ENCODE measurements around the gene AMFR. TPM values are rescaled to one million over a fixed set of nuclear protein-coding genes. Genes with fewer than 3 reads are reported as not detected.

AMFR gene
- total RNA-seq, 2 experiments from 2014 or later, result 26.7 to 33.0 TPM

- Mint-ChIP-seq H3K27ac (no peak overlapping the region), H3K27me3 (ENCODE audit: low read depth) (no peaks in the 10 kb centered on the region), H3K4me3 (no peak overlapping the region), H3K36me3 (ENCODE audit: low read depth) (no peaks in the 10 kb centered on the region), H3K4me1 (ENCODE audit: low read depth) (no peaks in the 10 kb centered on the region), H3K9me3 (no peaks in the 10 kb centered on the region)
- intact Hi-C loops (cut with micrococcal nuclease), result no loop called here
- no peak for DNase-seq
- CTCF ChIA-PET, result interaction anchor here (1.4 kb wide), 1 partner anchor 30 kb away, joined by 3 read pairs; no protein-coding TSS in a partner anchor
Observed at GRCh38 chr16:56348168-56349085, 76.9 kb downstream of the AMFR start.

- DNase-seq, result no peak
- no peak overlapping the region for H3K4me3 Mint-ChIP-seq
- CTCF ChIA-PET, result no interaction called here
- no peaks in the 10 kb centered on the region for H3K9me3 Mint-ChIP-seq
- no peaks in the 10 kb centered on the region for H3K27me3 Mint-ChIP-seq (ENCODE audit: low read depth)
- no peaks in the 10 kb centered on the region for H3K36me3 Mint-ChIP-seq (ENCODE audit: low read depth)
- no peaks in the 10 kb centered on the region for H3K4me1 Mint-ChIP-seq (ENCODE audit: low read depth)
- intact Hi-C loops (cut with micrococcal nuclease), result no loop called here
- no peak overlapping the region for H3K27ac Mint-ChIP-seq
Observed at GRCh38 chr16:56347670-56348069, 77.7 kb downstream of the AMFR start.

- Mint-ChIP-seq H3K36me3 (ENCODE audit: low read depth) (no peaks in the 10 kb centered on the region), H3K4me3 (no peak overlapping the region), H3K27ac (no peak overlapping the region), H3K27me3 (ENCODE audit: low read depth) (no peaks in the 10 kb centered on the region), H3K9me3 (no peaks in the 10 kb centered on the region), H3K4me1 (ENCODE audit: low read depth) (no peaks in the 10 kb centered on the region)
- intact Hi-C loops (cut with micrococcal nuclease), result no loop called here
- DNase-seq, result no peak
- CTCF ChIA-PET, result no interaction called here
Observed at GRCh38 chr16:56347166-56347565, 78.2 kb downstream of the AMFR start.

- no peak overlapping the region for H3K27ac Mint-ChIP-seq
- no peaks in the 10 kb centered on the region for H3K27me3 Mint-ChIP-seq (ENCODE audit: low read depth)
- H3K36me3 Mint-ChIP-seq (ENCODE audit: low read depth), result no peaks in the 10 kb centered on the region
- CTCF ChIA-PET, result interaction anchor here (0.6 kb wide), 1 partner anchor 24 kb away, joined by 3 read pairs; no protein-coding TSS in a partner anchor
- intact Hi-C loops (cut with micrococcal nuclease), result no loop called here
- no peak for DNase-seq
- H3K4me3 Mint-ChIP-seq, result no peak overlapping the region
- no peaks in the 10 kb centered on the region for H3K9me3 Mint-ChIP-seq
- no peaks in the 10 kb centered on the region for H3K4me1 Mint-ChIP-seq (ENCODE audit: low read depth)
Observed at GRCh38 chr16:56346131-56346890, 79.0 kb downstream of the AMFR start.

GRCh38 chr16:56345406-56346050 is 79.8 kb downstream of the AMFR start:
- Mint-ChIP-seq H3K36me3 (ENCODE audit: low read depth) (no peaks in the 10 kb centered on the region), H3K9me3 (no peaks in the 10 kb centered on the region), H3K27ac (no peak overlapping the region), H3K27me3 (ENCODE audit: low read depth) (no peaks in the 10 kb centered on the region), H3K4me1 (ENCODE audit: low read depth) (no peaks in the 10 kb centered on the region), H3K4me3 (no peak overlapping the region)
- DNase-seq, result no peak
- CTCF ChIA-PET, result no interaction called here
- intact Hi-C loops (cut with micrococcal nuclease), result no loop called here

- intact Hi-C loops (cut with micrococcal nuclease), result no loop called here
- no peaks in the 10 kb centered on the region for H3K36me3 Mint-ChIP-seq (ENCODE audit: low read depth)
- CTCF ChIA-PET, result no interaction called here
- no peaks in the 10 kb centered on the region for H3K27me3 Mint-ChIP-seq (ENCODE audit: low read depth)
- no peak for DNase-seq
- H3K4me1 Mint-ChIP-seq (ENCODE audit: low read depth), result no peaks in the 10 kb centered on the region
- H3K27ac Mint-ChIP-seq, result no peak overlapping the region
- no peak overlapping the region for H3K4me3 Mint-ChIP-seq
- no peaks in the 10 kb centered on the region for H3K9me3 Mint-ChIP-seq
Observed at GRCh38 chr16:56344518-56345405, 80.6 kb downstream of the AMFR start.

- Mint-ChIP-seq H3K27ac (no peak overlapping the region), H3K4me1 (ENCODE audit: low read depth) (no peaks in the 10 kb centered on the region), H3K36me3 (ENCODE audit: low read depth) (no peaks in the 10 kb centered on the region), H3K9me3 (no peaks in the 10 kb centered on the region), H3K27me3 (ENCODE audit: low read depth) (no peaks in the 10 kb centered on the region), H3K4me3 (no peak overlapping the region)
- no peak for DNase-seq
- intact Hi-C loops (cut with micrococcal nuclease), result no loop called here
- CTCF ChIA-PET, result no interaction called here
Observed at GRCh38 chr16:56343661-56344517, 81.5 kb downstream of the AMFR start.

GRCh38 chr16:56341656-56342399 is 83.5 kb downstream of the AMFR start:
- DNase-seq, result no peak
- H3K9me3 Mint-ChIP-seq, result no peaks in the 10 kb centered on the region
- no peaks in the 10 kb centered on the region for H3K36me3 Mint-ChIP-seq (ENCODE audit: low read depth)
- intact Hi-C loops (cut with micrococcal nuclease), result no loop called here
- H3K4me3 Mint-ChIP-seq, result no peak overlapping the region
- H3K27me3 Mint-ChIP-seq (ENCODE audit: low read depth), result no peaks in the 10 kb centered on the region
- no peaks in the 10 kb centered on the region for H3K4me1 Mint-ChIP-seq (ENCODE audit: low read depth)
- H3K27ac Mint-ChIP-seq, result no peak overlapping the region
- CTCF ChIA-PET, result interaction anchor here (1.0 kb wide), 1 partner anchor 15 kb away, joined by 7 read pairs; no protein-coding TSS in a partner anchor

- H3K36me3 Mint-ChIP-seq (ENCODE audit: low read depth), result no peaks in the 10 kb centered on the region
- intact Hi-C loops (cut with micrococcal nuclease), result no loop called here
- no peak overlapping the region for H3K4me3 Mint-ChIP-seq
- no peak for DNase-seq
- no peaks in the 10 kb centered on the region for H3K27me3 Mint-ChIP-seq (ENCODE audit: low read depth)
- H3K9me3 Mint-ChIP-seq, result no peaks in the 10 kb centered on the region
- no peak overlapping the region for H3K27ac Mint-ChIP-seq
- CTCF ChIA-PET, result interaction anchor here (0.6 kb wide), 1 partner anchor 15 kb away, joined by 5 read pairs; no protein-coding TSS in a partner anchor
- H3K4me1 Mint-ChIP-seq (ENCODE audit: low read depth), result no peaks in the 10 kb centered on the region
Observed at GRCh38 chr16:56340864-56341365, 84.4 kb downstream of the AMFR start.

- H3K4me1 Mint-ChIP-seq (ENCODE audit: low read depth), result no peaks in the 10 kb centered on the region
- H3K27me3 Mint-ChIP-seq (ENCODE audit: low read depth), result no peaks in the 10 kb centered on the region
- CTCF ChIA-PET, result interaction anchor here (0.6 kb wide), 1 partner anchor 16 kb away, joined by 5 read pairs; no protein-coding TSS in a partner anchor
- intact Hi-C loops (cut with micrococcal nuclease), result no loop called here
- no peak overlapping the region for H3K27ac Mint-ChIP-seq
- H3K36me3 Mint-ChIP-seq (ENCODE audit: low read depth), result no peaks in the 10 kb centered on the region
- no peaks in the 10 kb centered on the region for H3K9me3 Mint-ChIP-seq
- no peak overlapping the region for H3K4me3 Mint-ChIP-seq
- DNase-seq, result no peak
Observed at GRCh38 chr16:56340416-56340815, 84.9 kb downstream of the AMFR start.
